GM21529 (cell line): Measurements from ENCODE around the gene BBS12.

ENCODE experiments used
- ATAC-seq: cut with Tn5 transposase; IDR thresholded peaks from one replicate; pipeline ENCODE4 v1.9.1; 2021; ENCODE audit not compliant: unreplicated experiment

Gene BBS12

DNA sequence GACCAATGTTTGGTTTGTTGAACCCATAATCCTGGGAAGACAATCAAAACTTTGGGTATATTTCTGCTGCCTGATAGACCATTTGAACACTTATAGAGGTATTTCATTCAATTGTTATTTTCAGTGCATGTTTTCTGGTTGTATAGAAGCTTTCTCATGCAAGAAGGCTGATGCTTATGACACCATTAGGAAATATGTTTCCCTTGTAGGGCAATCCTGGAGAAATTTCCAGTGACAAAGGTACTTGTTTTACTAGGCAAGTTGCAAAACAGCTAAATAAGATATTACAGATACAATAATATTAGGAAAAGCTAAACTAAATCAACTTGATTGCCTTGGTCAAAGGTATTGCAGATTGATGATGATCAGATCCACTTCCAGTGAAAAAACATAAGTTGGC, 61.3 kb downstream of the BBS12 start:
- no peak for ATAC-seq
